ENCODE results near the gene SURF4. TPM values are rescaled to one million over a fixed set of nuclear protein-coding genes. Genes with fewer than 3 reads are reported as not detected.

The SURF4 gene
- total RNA-seq, 2 donors from 2014 or later: 185 to 204 TPM

DNA sequence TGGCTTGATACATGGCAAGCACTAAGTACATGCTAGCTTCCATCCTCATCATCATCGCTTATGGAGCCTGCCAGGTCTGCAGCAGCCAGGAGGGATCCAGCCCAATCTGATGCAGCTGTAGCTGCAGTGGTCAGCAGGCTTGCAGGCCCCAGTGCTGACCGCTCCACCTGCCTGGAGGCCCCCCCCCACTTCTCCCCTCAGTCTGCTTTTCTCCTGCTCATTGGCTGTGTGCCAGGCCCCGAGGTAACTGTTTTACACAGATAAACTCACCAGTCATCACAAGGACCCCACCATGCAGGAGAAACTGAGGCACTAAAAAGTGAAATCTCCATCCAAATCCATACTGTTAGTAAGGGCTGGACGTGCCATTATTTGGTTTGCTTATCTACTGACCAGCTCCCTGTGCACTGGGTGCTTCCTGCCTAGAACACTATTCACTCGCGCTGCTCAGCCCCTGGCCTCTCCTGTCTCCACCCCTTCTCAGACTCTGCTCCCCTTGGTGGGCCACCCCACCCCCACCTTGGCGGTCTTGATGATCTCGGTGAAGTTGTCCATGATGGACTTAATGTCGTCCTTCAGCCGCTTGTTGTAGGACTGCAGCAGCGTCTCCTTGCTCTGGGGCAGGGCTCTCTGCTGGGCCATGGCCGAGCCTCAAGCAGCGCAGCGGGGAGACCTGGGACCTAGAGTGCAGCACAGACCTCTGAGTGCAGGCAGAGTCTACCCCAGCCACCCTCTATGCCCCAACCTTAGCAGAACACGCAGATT, 29.7 kb downstream of the SURF4 start:
- H3K27ac ChIP-seq: peak overlapping the region in 1 of 2 donors; percentile 88
- H3K9me3 ChIP-seq: no peaks in the 10 kb centered on the region
- 55% methylated on average over 13 of the region's 15 CpGs for WGBS
- peaks cover 19% of the 10 kb centered on the region for H3K4me1 ChIP-seq (replicated peaks)
- peaks cover 11 to 34% of the 10 kb centered on the region in 2 donors for H3K36me3 ChIP-seq
- intact Hi-C loops (cut with DNase I): no loop called here
- H3K27me3 ChIP-seq (replicated peaks; ENCODE audit: insufficient read depth): no peaks in the 10 kb centered on the region
- DNase-seq (ENCODE audit: low spot score): no peak
- peak overlapping the region in 1 of 2 donors; percentile 96 for H3K4me3 ChIP-seq
- TF ChIP-seq CTCF (IDR thresholded peaks at IDR 0.05) (no peak), POLR2A (IDR thresholded peaks at IDR 0.05) (no peak), POLR2AphosphoS5 (IDR thresholded peaks at IDR 0.05) (no peak)

DNA sequence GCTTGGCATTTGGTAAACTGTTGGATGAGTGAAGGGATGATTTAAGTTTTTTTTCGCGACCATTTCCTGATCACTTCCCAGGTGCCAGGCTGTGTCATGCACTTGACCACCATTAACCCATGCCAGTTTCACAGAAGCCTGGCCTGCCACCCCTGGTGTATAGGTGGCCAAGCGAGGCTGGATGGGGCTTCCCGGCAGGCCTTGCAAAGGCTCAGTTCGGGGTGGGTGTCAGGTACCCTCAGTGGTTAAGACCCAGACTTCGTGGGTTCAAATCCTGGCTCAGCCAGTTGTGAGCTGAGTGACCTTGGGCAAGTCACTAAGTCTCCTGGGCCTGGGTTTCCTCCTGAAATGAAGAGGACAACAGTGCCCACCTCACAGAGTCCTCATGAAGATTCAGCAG, 30.3 kb downstream of the SURF4 start:
- 92% methylated on average over 6 of the region's 6 CpGs for WGBS
- H3K27me3 ChIP-seq (replicated peaks; ENCODE audit: insufficient read depth): no peaks in the 10 kb centered on the region
- H3K27ac ChIP-seq: no peak overlapping the region
- no peak for DNase-seq (ENCODE audit: low spot score)
- peaks cover 11 to 30% of the 10 kb centered on the region in 2 donors for H3K36me3 ChIP-seq
- H3K4me1 ChIP-seq (replicated peaks): peaks cover 19% of the 10 kb centered on the region
- TF ChIP-seq POLR2AphosphoS5 (IDR thresholded peaks at IDR 0.05) (no peak), CTCF (IDR thresholded peaks at IDR 0.05) (no peak), POLR2A (IDR thresholded peaks at IDR 0.05) (no peak)
- intact Hi-C loops (cut with DNase I): no loop called here
- no peaks in the 10 kb centered on the region for H3K9me3 ChIP-seq
- H3K4me3 ChIP-seq: no peak overlapping the region

DNA sequence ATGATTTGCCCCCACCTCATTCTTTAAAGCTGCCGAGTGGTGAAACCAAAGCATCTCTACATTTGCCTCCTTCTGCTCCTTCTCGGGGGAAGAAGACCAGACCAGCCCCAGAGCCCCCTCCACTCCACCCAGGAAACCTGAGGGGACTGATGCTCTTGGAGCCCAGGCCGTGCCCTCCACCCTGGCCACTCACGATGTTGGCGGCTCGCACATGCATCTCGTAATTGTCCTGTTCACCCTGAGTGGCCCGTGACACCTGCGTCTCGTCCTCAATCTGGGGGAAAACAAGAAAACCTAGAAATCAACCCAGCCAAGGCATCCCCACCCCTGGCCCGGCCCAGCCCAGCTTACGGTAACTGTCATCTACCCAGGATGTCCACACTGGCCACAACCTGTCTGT, 30.9 kb downstream of the SURF4 start:
- DNase-seq (ENCODE audit: low spot score): no peak
- TF ChIP-seq CTCF (IDR thresholded peaks at IDR 0.05): no peak
- no peak for TF ChIP-seq POLR2AphosphoS5 (IDR thresholded peaks at IDR 0.05)
- TF ChIP-seq POLR2A (IDR thresholded peaks at IDR 0.05): no peak
- H3K4me1 ChIP-seq (replicated peaks): peaks cover 18% of the 10 kb centered on the region
- H3K36me3 ChIP-seq: peaks cover 9 to 24% of the 10 kb centered on the region in 2 donors
- no peak overlapping the region for H3K4me3 ChIP-seq
- intact Hi-C loops (cut with DNase I): no loop called here
- 90% methylated on average over 12 of the region's 12 CpGs for WGBS
- no peak overlapping the region for H3K27ac ChIP-seq
- no peaks in the 10 kb centered on the region for H3K27me3 ChIP-seq (replicated peaks; ENCODE audit: insufficient read depth)
- no peaks in the 10 kb centered on the region for H3K9me3 ChIP-seq

- H3K4me3 ChIP-seq: no peak overlapping the region
- DNase-seq (ENCODE audit: low spot score): no peak
- H3K9me3 ChIP-seq: no peaks in the 10 kb centered on the region
- WGBS: 94% methylated on average over 19 of the region's 19 CpGs
- H3K4me1 ChIP-seq (replicated peaks): peaks cover 10% of the 10 kb centered on the region
- no peaks in the 10 kb centered on the region for H3K27me3 ChIP-seq (replicated peaks; ENCODE audit: insufficient read depth)
- no peak overlapping the region for H3K27ac ChIP-seq
- peaks cover 4 to 17% of the 10 kb centered on the region in 2 donors for H3K36me3 ChIP-seq
- intact Hi-C loops (cut with DNase I): no loop called here
- TF ChIP-seq CTCF (IDR thresholded peaks at IDR 0.05) (no peak), POLR2A (IDR thresholded peaks at IDR 0.05) (no peak)
Measured at GRCh38 chr9:133344071-133344470, 31.8 kb downstream of the SURF4 start.

- H3K27me3 ChIP-seq (replicated peaks; ENCODE audit: insufficient read depth): no peaks in the 10 kb centered on the region
- peaks cover 8% of the 10 kb centered on the region for H3K4me1 ChIP-seq (replicated peaks)
- H3K27ac ChIP-seq: no peak overlapping the region
- H3K9me3 ChIP-seq: no peaks in the 10 kb centered on the region
- no peak for TF ChIP-seq POLR2A (IDR thresholded peaks at IDR 0.05)
- no peak for DNase-seq (ENCODE audit: low spot score)
- 71% methylated on average over 10 of the region's 11 CpGs for WGBS
- H3K36me3 ChIP-seq: peaks cover 4 to 17% of the 10 kb centered on the region in 2 donors
- intact Hi-C loops (cut with DNase I): no loop called here
- H3K4me3 ChIP-seq: no peak overlapping the region
Measured at GRCh38 chr9:133342570-133342969, 33.3 kb downstream of the SURF4 start.

Measured in prostate gland (tissue), 2 donors.